Measurements from ENCODE around the gene ASCL5.
A peak's percentile ranks its signal among the peaks of the same experiment; 100 is the strongest.

The ASCL5 gene

GRCh38 chr1:201140941-201141260, 13.9 kb upstream of the ASCL5 start:
- peaks cover 33% of the 10 kb centered on the region for H3K36me3 ChIP-seq (ENCODE audit: insufficient read depth, low read length)

GRCh38 chr1:201140235-201140940, 13.4 kb upstream of the ASCL5 start:
- H3K9ac ChIP-seq (ENCODE audit: low read depth, low read length): no peak overlapping the region
- no peaks in the 10 kb centered on the region for H3K9me3 ChIP-seq (replicated peaks; ENCODE audit: low read length)
- peaks cover 34% of the 10 kb centered on the region for H3K36me3 ChIP-seq (ENCODE audit: insufficient read depth, low read length)
- no peaks in the 10 kb centered on the region for H3K27me3 ChIP-seq (ENCODE audit: control insufficient read depth, insufficient read depth, low read length)
- H3K4me3 ChIP-seq (ENCODE audit: low read length): no peak overlapping the region
- H3K4me1 ChIP-seq (ENCODE audit: control insufficient read depth, insufficient read depth, low read length): peaks cover 25% of the 10 kb centered on the region
- no peak overlapping the region for H3K4me2 ChIP-seq (ENCODE audit: low read length)

More at GRCh38 chr1:201140941-201141260, 13.9 kb upstream of the ASCL5 start:
- no peak overlapping the region for H3K4me2 ChIP-seq (ENCODE audit: low read length)
- H3K9me3 ChIP-seq (replicated peaks; ENCODE audit: low read length): no peaks in the 10 kb centered on the region
- H3K4me1 ChIP-seq (ENCODE audit: control insufficient read depth, insufficient read depth, low read length): peaks cover 25% of the 10 kb centered on the region
- H3K4me3 ChIP-seq (ENCODE audit: low read length): no peak overlapping the region
- no peaks in the 10 kb centered on the region for H3K27me3 ChIP-seq (ENCODE audit: control insufficient read depth, insufficient read depth, low read length)
- H3K9ac ChIP-seq (ENCODE audit: low read depth, low read length): no peak overlapping the region

- Histone ChIP-seq H3K27me3 (ENCODE audit: control insufficient read depth, insufficient read depth, low read length) (no peaks in the 10 kb centered on the region), H3K9me3 (replicated peaks; ENCODE audit: low read length) (no peaks in the 10 kb centered on the region), H3K4me1 (ENCODE audit: control insufficient read depth, insufficient read depth, low read length) (peaks cover 25% of the 10 kb centered on the region), H3K4me3 (ENCODE audit: low read length) (no peak overlapping the region), H3K36me3 (ENCODE audit: insufficient read depth, low read length) (peaks cover 33% of the 10 kb centered on the region), H3K4me2 (ENCODE audit: low read length) (no peak overlapping the region), H3K9ac (ENCODE audit: low read depth, low read length) (no peak overlapping the region)
Observed at GRCh38 chr1:201139756-201140155, 12.8 kb upstream of the ASCL5 start.

GRCh38 chr1:201139306-201139705, 12.3 kb upstream of the ASCL5 start:
- H3K27me3 ChIP-seq (ENCODE audit: control insufficient read depth, insufficient read depth, low read length): no peaks in the 10 kb centered on the region
- no peak overlapping the region for H3K4me3 ChIP-seq (ENCODE audit: low read length)
- H3K4me1 ChIP-seq (ENCODE audit: control insufficient read depth, insufficient read depth, low read length): peaks cover 25% of the 10 kb centered on the region
- H3K36me3 ChIP-seq (ENCODE audit: insufficient read depth, low read length): peaks cover 33% of the 10 kb centered on the region
- H3K4me2 ChIP-seq (ENCODE audit: low read length): no peak overlapping the region
- no peaks in the 10 kb centered on the region for H3K9me3 ChIP-seq (replicated peaks; ENCODE audit: low read length)
- no peak overlapping the region for H3K9ac ChIP-seq (ENCODE audit: low read depth, low read length)

- peaks cover 27% of the 10 kb centered on the region for H3K36me3 ChIP-seq (ENCODE audit: insufficient read depth, low read length)
- H3K4me2 ChIP-seq (ENCODE audit: low read length): peak overlapping the region; percentile 46
- no peak overlapping the region for H3K9ac ChIP-seq (ENCODE audit: low read depth, low read length)
- no peak overlapping the region for H3K4me3 ChIP-seq (ENCODE audit: low read length)
- no peaks in the 10 kb centered on the region for H3K9me3 ChIP-seq (replicated peaks; ENCODE audit: low read length)
- no peaks in the 10 kb centered on the region for H3K27me3 ChIP-seq (ENCODE audit: control insufficient read depth, insufficient read depth, low read length)
- peaks cover 25% of the 10 kb centered on the region for H3K4me1 ChIP-seq (ENCODE audit: control insufficient read depth, insufficient read depth, low read length)
Observed at GRCh38 chr1:201138311-201138840, 11.4 kb upstream of the ASCL5 start.

GRCh38 chr1:201137579-201138310, 10.8 kb upstream of the ASCL5 start:
- no peaks in the 10 kb centered on the region for H3K27me3 ChIP-seq (ENCODE audit: control insufficient read depth, insufficient read depth, low read length)
- H3K4me1 ChIP-seq (ENCODE audit: control insufficient read depth, insufficient read depth, low read length): peaks cover 25% of the 10 kb centered on the region
- no peaks in the 10 kb centered on the region for H3K9me3 ChIP-seq (replicated peaks; ENCODE audit: low read length)
- H3K9ac ChIP-seq (ENCODE audit: low read depth, low read length): no peak overlapping the region
- no peak overlapping the region for H3K4me3 ChIP-seq (ENCODE audit: low read length)
- peaks cover 23% of the 10 kb centered on the region for H3K36me3 ChIP-seq (ENCODE audit: insufficient read depth, low read length)
- H3K4me2 ChIP-seq (ENCODE audit: low read length): peak overlapping the region; percentile 46

- H3K36me3 ChIP-seq (ENCODE audit: insufficient read depth, low read length): peaks cover 20% of the 10 kb centered on the region
- H3K4me2 ChIP-seq (ENCODE audit: low read length): no peak overlapping the region
- no peaks in the 10 kb centered on the region for H3K9me3 ChIP-seq (replicated peaks; ENCODE audit: low read length)
- no peaks in the 10 kb centered on the region for H3K27me3 ChIP-seq (ENCODE audit: control insufficient read depth, insufficient read depth, low read length)
- H3K9ac ChIP-seq (ENCODE audit: low read depth, low read length): no peak overlapping the region
- peaks cover 25% of the 10 kb centered on the region for H3K4me1 ChIP-seq (ENCODE audit: control insufficient read depth, insufficient read depth, low read length)
- no peak overlapping the region for H3K4me3 ChIP-seq (ENCODE audit: low read length)
Observed at GRCh38 chr1:201137024-201137392, 10.0 kb upstream of the ASCL5 start.

- H3K9ac ChIP-seq (ENCODE audit: low read depth, low read length): no peak overlapping the region
- H3K4me1 ChIP-seq (ENCODE audit: control insufficient read depth, insufficient read depth, low read length): peaks cover 25% of the 10 kb centered on the region
- no peak overlapping the region for H3K4me3 ChIP-seq (ENCODE audit: low read length)
- H3K36me3 ChIP-seq (ENCODE audit: insufficient read depth, low read length): peaks cover 20% of the 10 kb centered on the region
- H3K27me3 ChIP-seq (ENCODE audit: control insufficient read depth, insufficient read depth, low read length): peaks cover under 1% of the 10 kb centered on the region
- H3K9me3 ChIP-seq (replicated peaks; ENCODE audit: low read length): no peaks in the 10 kb centered on the region
- no peak overlapping the region for H3K4me2 ChIP-seq (ENCODE audit: low read length)
Observed at GRCh38 chr1:201136355-201137023, 9.5 kb upstream of the ASCL5 start.

- Histone ChIP-seq H3K4me2 (ENCODE audit: low read length) (no peak overlapping the region), H3K4me1 (ENCODE audit: control insufficient read depth, insufficient read depth, low read length) (peaks cover 25% of the 10 kb centered on the region), H3K9ac (ENCODE audit: low read depth, low read length) (no peak overlapping the region), H3K36me3 (ENCODE audit: insufficient read depth, low read length) (peaks cover 20% of the 10 kb centered on the region), H3K4me3 (ENCODE audit: low read length) (no peak overlapping the region), H3K9me3 (replicated peaks; ENCODE audit: low read length) (no peaks in the 10 kb centered on the region), H3K27me3 (ENCODE audit: control insufficient read depth, insufficient read depth, low read length) (peaks cover 3% of the 10 kb centered on the region)
Observed at GRCh38 chr1:201134405-201134804, 7.4 kb upstream of the ASCL5 start.

GRCh38 chr1:201131398-201131797, 4.4 kb upstream of the ASCL5 start:
- H3K36me3 ChIP-seq (ENCODE audit: insufficient read depth, low read length): peaks cover 20% of the 10 kb centered on the region
- no peak overlapping the region for H3K9ac ChIP-seq (ENCODE audit: low read depth, low read length)
- H3K4me1 ChIP-seq (ENCODE audit: control insufficient read depth, insufficient read depth, low read length): peaks cover 20% of the 10 kb centered on the region
- H3K27me3 ChIP-seq (ENCODE audit: control insufficient read depth, insufficient read depth, low read length): peaks cover 3% of the 10 kb centered on the region
- H3K9me3 ChIP-seq (replicated peaks; ENCODE audit: low read length): no peaks in the 10 kb centered on the region
- H3K4me3 ChIP-seq (ENCODE audit: low read length): no peak overlapping the region
- no peak overlapping the region for H3K4me2 ChIP-seq (ENCODE audit: low read length)

GRCh38 chr1:201128962-201129361, 2.0 kb upstream of the ASCL5 start:
- peaks cover 23% of the 10 kb centered on the region for H3K4me1 ChIP-seq (ENCODE audit: control insufficient read depth, insufficient read depth, low read length)
- no peak overlapping the region for H3K9ac ChIP-seq (ENCODE audit: low read depth, low read length)
- H3K4me2 ChIP-seq (ENCODE audit: low read length): no peak overlapping the region
- H3K9me3 ChIP-seq (replicated peaks; ENCODE audit: low read length): no peaks in the 10 kb centered on the region
- no peak overlapping the region for H3K4me3 ChIP-seq (ENCODE audit: low read length)
- H3K27me3 ChIP-seq (ENCODE audit: control insufficient read depth, insufficient read depth, low read length): peaks cover 26% of the 10 kb centered on the region
- H3K36me3 ChIP-seq (ENCODE audit: insufficient read depth, low read length): peaks cover under 1% of the 10 kb centered on the region

All from skeletal muscle satellite cell (primary cell).